Right lung (tissue), 5 donors: Measurements from ENCODE around the gene MAGEB4. TPM values are rescaled to one million over a fixed set of nuclear protein-coding genes. Genes with fewer than 3 reads are reported as not detected.

ENCODE experiments used
- DNase-seq, 2 donors: peaks; one replicate each; pipeline ENCODE4 v3.0.0-alpha.2; 2013
- polyA plus RNA-seq, 5 donors: library from polyadenylated mRNA; unstranded; fragments of 120-200 nt; gene quantifications; one replicate each; pipeline versions ENCODE4 v1.2.1 to v1.2.3, GENCODE V29; 2013; ENCODE audit warnings: inconsistent platforms in 1 of 5, low replicate concordance in 1 of 5; ENCODE audit not compliant: insufficient read length in 5 of 5, insufficient read depth in 1 of 5

The MAGEB4 gene
- polyA plus RNA-seq, 5 donors, result not detected

DNA sequence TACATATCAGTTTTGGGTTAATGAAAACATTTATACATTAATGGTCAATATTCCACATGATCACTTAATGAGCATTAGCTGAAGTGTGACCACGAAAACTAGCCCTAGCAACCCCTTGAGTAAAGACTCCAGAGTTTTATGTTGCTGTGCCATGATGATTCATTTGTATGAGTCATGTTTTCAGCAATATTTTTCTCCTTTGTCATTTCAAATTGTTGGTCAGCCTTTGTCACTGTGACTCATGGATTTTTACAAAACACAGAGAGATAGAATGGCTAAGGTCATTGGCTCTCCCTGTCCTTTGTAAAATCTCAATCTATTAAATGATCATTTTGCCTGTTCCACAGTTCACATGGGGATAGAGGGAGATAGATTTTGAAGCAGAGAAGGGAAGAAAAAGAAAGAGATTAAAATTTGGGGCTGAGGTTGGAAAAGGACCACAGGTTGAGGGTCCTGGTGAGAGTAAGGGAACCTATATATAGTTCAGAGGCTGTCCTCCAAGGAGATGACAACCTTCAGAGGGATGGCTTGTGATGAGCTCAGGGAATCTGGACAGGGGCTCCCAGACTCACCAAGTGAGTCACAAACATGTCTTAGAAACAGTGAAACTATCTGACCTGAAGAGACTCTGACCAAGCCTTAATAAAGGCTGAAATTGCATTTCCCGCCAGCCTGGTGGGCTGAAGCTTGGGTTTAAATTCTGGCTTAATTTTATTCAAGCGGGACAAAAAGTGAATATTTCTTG lies 41.8 kb downstream of the MAGEB4 start:
- no peak for DNase-seq

Other genes with a start within 250 kb of the MAGEB4 start
- gene MAGEB2, start 26.4 kb upstream of the MAGEB4 start, polyA plus RNA-seq, result not detected
- gene MAGEB3, start 11.3 kb upstream of the MAGEB4 start, polyA plus RNA-seq, result not detected
- not detected for gene MAGEB1, start 5.1 kb downstream of the MAGEB4 start, polyA plus RNA-seq
- under 1 TPM in 4 of 5 donors, not detected in 1; 0.07 to 0.65 (median 0.40) TPM for gene NR0B1, start 67.4 kb downstream of the MAGEB4 start, polyA plus RNA-seq